Activated T-helper 1 cell treated with anti-CD3 and anti-CD28 coated beads, Interleukin-12 subunit alpha, Interleukin-12 subunit beta, Interleukin-2, Interleukin-4 antibody, amounts not matched to agents 30 ng/mL and 10 ng/mL and 1 ng/mL, durations not matched to agents 14 hours and 24 hours and 36 hours (primary cell): ENCODE results near the gene CRLF2. TPM values are rescaled to one million over a fixed set of nuclear protein-coding genes. Genes with fewer than 3 reads are reported as not detected.
A peak's percentile ranks its signal among the peaks of the same experiment; 100 is the strongest.
"Not testable (repeated sequence)": the region's sequence is repeated elsewhere in the genome, so short reads cannot be mapped to it uniquely, and the experiment has no call there.

Experiments used
- DNase-seq: peaks from one replicate; pipeline ENCODE4 v3.0.0; 2021; ENCODE audit warnings: low spot score
- H3K27ac Mint-ChIP-seq: one replicate; pipeline ENCODE4 v1.8.0; 2021; ENCODE audit warnings: mild to moderate bottlenecking, mixed read lengths
- H3K27me3 Mint-ChIP-seq: one replicate; pipeline ENCODE4 v1.8.0; 2022; ENCODE audit warnings: mild to moderate bottlenecking, moderate library complexity, mixed read lengths; ENCODE audit not compliant: insufficient read depth
- H3K36me3 Mint-ChIP-seq: one replicate; pipeline ENCODE4 v1.8.0; 2021; ENCODE audit warnings: low read depth, mixed read lengths
- H3K4me1 Mint-ChIP-seq: one replicate; pipeline ENCODE4 v1.8.0; 2021; ENCODE audit warnings: low read depth, mixed read lengths
- H3K4me3 Mint-ChIP-seq: one replicate; pipeline ENCODE4 v1.8.0; 2021; ENCODE audit warnings: mild to moderate bottlenecking, moderate library complexity, mixed read lengths
- H3K9me3 Mint-ChIP-seq: one replicate; pipeline ENCODE4 v1.8.0; 2021; ENCODE audit warnings: mixed read lengths
- intact Hi-C: fragments of 100-400 bp; cut with micrococcal nuclease; formaldehyde crosslinking; loops from one replicate; pipeline ENCODE4 v1.15.1; 2024
- total RNA-seq: library from RNA; stranded (reverse); gene quantifications from 2 replicates; pipeline ENCODE4 v1.2.3, GENCODE V29; 2022

Gene CRLF2
- total RNA-seq, 1 donor from 2014 or later: 1.3 TPM

DNA sequence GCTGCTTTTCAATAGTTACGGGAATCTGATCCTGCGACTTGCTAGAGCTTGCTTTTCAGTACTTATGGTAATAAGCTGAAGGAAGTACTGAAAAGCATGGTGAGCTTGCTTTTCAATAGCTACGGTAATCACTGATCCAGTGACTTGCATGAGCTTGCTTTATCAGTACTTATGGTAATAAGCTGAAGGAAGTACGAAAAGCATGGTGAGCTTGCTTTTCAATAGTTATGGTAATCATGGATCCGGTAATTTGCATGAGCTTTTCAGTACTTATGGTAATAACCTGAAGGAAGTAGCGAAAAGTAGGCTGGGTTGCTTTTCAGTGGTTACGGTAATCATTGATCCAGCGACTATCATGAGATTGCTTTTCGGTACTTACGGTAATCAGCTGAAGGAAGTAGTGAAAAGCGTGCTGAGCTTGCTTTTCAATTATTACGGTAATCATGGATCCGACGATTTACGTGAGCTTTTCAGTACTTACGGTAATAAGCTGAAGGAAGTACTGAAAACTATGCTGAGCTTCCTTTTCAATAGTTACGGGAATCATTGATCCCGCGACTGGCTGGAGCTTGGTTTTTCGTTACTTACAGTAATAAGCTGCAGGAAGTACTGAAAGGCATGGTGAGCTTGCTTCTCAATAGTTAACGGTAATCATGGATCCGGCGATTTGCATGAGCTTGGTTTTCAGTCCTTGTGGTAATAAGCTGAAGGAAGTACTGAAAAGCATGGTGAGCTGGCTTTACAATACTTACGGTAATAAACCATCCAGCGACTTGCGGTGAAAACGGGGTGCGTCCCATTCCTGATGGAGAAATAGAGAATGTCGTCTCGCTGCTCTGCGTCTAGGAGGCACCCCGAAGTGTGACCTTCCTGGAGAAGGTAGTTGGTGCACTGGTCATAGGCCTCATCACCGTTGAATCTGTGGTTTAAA lies 6.5 kb downstream of the CRLF2 start:
- Mint-ChIP-seq H3K9me3 (peaks cover 6% of the 10 kb centered on the region), H3K27me3 (peaks cover 1% of the 10 kb centered on the region), H3K36me3 (peaks cover 6% of the 10 kb centered on the region), H3K27ac (no peak overlapping the region), H3K4me1 (peaks cover 31% of the 10 kb centered on the region), H3K4me3 (peak overlapping the region; percentile 57)
- DNase-seq: peak; percentile 32
- intact Hi-C loops: loop anchor here (5.0 to 10.0 kb wide), 4 partner anchors 39 to 1499 kb away; partner anchors contain the start of genes ASMTL and PLCXD1

DNA sequence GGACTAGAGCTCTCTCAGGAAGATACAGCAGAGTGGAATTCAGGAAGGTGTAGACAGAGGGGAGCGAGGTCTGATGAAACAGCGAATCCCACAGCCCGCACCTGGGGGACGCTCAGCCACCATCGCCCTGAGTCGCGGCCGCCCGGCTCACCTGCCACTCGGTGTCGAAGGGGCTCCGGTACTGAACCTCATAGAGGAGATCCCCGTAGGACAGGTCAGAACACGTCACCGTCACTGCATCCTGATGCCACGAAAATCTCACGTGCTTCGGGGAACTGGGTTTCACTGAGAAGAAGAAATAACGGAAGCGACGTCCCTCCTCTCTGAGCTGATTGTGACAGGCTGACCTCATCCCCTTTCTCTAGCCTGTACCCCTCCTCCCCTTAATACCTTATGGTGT lies 10.2 kb downstream of the CRLF2 start:
- H3K4me3 Mint-ChIP-seq: no peak overlapping the region
- H3K36me3 Mint-ChIP-seq: no peaks in the 10 kb centered on the region
- no peak overlapping the region for H3K27ac Mint-ChIP-seq
- intact Hi-C loops: loop anchor here (10.0 kb wide), 1 partner anchor 1503 kb away; no protein-coding TSS in a partner anchor
- H3K9me3 Mint-ChIP-seq: no peaks in the 10 kb centered on the region
- H3K4me1 Mint-ChIP-seq: peaks cover 12% of the 10 kb centered on the region
- DNase-seq: no peak
- H3K27me3 Mint-ChIP-seq: no peaks in the 10 kb centered on the region

DNA sequence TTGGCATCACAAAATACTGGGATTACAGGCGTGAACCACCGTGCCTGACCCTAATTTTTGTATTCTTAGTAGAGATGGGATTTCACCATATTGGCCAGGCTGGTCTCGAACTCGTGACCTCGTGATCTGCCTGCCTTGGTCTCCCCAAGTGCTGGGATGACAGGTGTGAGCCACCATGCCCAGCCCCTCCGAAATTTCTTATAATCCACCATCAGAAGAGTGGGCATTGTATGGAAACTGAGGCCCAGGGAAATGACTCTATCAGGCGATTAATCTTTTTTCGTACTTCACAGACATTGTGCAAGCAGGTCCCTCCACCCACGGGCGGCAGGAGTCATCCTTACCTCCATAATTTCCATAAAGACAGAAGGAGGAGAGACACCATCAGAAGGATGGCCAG lies 16.0 kb downstream of the CRLF2 start:
- intact Hi-C loops: no loop called here
- no peak overlapping the region for H3K4me3 Mint-ChIP-seq
- no peak overlapping the region for H3K27ac Mint-ChIP-seq
- H3K36me3 Mint-ChIP-seq: peaks cover 3% of the 10 kb centered on the region
- no peaks in the 10 kb centered on the region for H3K9me3 Mint-ChIP-seq
- no peak for DNase-seq
- H3K4me1 Mint-ChIP-seq: no peaks in the 10 kb centered on the region
- H3K27me3 Mint-ChIP-seq: no peaks in the 10 kb centered on the region

DNA sequence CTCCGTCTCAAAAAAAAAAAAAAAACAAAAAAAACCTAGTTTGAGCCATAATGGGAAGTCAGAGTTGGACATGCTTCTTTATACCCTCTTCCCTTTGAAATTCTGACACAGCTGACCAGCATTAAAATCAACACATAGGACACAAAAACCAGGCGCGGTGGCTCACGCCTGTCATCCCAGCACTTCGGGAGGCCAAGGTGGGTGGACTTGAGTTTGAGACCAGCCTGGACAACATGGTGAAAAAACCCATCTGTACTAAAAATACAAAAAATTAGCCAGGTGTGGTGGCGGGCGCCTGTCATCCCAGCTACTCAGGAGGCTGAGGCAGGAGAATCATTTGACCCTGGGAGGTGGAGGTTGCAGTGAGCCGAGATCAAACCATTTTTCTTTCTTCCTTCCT lies 20.3 kb downstream of the CRLF2 start:
- DNase-seq, H3K4me3 Mint-ChIP-seq, H3K4me1 Mint-ChIP-seq, H3K36me3 Mint-ChIP-seq, H3K9me3 Mint-ChIP-seq, H3K27me3 Mint-ChIP-seq, H3K27ac Mint-ChIP-seq, intact Hi-C loops: not testable (repeated sequence)

DNA sequence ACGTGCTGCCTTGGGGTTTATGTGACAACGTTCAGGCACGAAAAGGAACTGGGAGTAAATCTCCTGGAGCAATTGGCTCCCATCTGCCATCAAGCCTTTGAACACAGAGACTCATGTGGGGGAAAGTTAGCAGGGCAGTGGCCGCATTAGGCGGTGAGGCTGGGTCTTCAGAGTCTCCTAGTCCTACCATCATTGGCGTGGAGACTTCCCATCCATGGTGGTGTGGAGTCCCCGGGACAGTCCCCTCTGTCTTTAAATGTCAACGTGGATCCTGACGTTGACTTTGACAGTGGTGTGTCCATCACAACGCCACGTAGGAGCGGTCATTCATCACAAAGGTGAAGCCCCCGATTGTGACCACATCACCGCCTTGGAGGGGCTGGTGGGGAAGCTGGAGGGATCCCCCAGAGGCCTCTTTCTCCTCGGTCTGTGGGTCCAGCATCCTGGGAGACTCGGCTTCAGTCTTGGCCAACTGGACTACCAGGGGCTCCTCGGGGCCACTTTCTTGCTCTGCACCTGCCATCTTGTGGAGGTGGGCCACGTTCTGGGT lies 21.8 kb downstream of the CRLF2 start:
- H3K36me3 Mint-ChIP-seq: peaks cover 3% of the 10 kb centered on the region
- no peaks in the 10 kb centered on the region for H3K27me3 Mint-ChIP-seq
- H3K4me3 Mint-ChIP-seq: no peak overlapping the region
- H3K9me3 Mint-ChIP-seq: no peaks in the 10 kb centered on the region
- H3K27ac Mint-ChIP-seq: no peak overlapping the region
- H3K4me1 Mint-ChIP-seq: no peaks in the 10 kb centered on the region
- DNase-seq: no peak
- intact Hi-C loops: no loop called here

DNA sequence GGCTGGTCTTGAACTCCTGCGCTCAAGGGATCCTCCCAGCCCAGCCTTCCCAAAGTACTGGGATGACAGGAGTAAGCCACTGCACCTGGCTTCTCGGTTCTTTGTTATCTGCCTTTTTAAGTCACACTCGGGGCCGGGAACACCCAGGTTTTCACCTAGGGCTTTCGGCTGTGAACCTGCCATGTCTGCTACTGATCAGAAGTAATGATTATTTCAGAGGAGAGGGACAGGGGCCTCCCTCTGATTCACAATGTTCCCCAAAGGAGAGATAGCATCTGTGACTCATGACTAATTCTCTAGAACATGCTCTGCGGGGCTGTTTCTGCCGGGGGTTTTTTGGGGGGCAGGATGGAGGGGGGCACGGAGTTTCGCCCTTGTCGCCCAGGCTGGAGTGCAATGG lies 26.9 kb downstream of the CRLF2 start:
- Mint-ChIP-seq H3K4me3 (no peak overlapping the region), H3K27ac (no peak overlapping the region), H3K4me1 (peaks cover 6% of the 10 kb centered on the region), H3K27me3 (no peaks in the 10 kb centered on the region), H3K36me3 (no peaks in the 10 kb centered on the region), H3K9me3 (no peaks in the 10 kb centered on the region)
- intact Hi-C loops: no loop called here
- no peak for DNase-seq

DNA sequence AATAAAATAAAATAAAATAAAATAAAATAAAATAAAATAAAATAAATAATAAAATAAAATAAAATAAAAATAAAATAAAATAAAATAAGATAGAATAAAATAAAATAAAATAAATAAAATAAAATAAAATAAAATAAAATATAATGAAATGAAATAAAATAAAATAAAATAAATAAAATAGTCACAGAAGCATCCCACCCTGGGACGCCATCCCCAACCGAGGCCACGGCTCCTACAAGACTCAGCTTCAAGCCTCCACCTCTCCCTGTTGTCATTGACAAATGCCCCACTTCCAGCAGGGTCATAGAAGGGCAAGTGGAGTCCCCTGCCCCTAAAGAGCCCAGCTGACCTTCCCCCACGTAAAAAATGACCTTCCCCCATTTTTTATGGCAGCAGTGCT lies 30.2 kb downstream of the CRLF2 start:
- intact Hi-C loops: no loop called here
- Mint-ChIP-seq H3K4me3 (no peak overlapping the region), H3K27ac (no peak overlapping the region), H3K36me3 (no peaks in the 10 kb centered on the region), H3K9me3 (no peaks in the 10 kb centered on the region), H3K27me3 (no peaks in the 10 kb centered on the region), H3K4me1 (peaks cover 6% of the 10 kb centered on the region)
- DNase-seq: no peak

DNA sequence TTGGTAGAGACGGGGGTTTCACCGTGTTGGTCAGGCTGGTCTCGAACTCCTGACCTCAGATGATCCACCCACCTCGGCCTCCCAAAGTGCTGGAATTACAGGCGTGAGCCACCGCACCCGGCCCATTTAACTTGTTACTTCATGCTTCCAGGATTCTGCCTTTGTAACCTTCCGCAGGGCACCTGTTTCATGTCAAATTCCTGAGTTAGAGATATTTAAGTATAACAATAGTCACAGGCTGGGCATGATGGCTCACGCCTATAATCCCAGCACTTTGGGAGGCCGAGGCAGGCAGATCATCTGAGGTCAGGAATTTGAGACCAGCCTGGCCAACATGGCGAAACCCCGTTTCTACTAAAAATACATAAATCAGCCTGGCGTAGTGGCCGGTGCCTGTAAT lies 30.8 kb downstream of the CRLF2 start:
- intact Hi-C loops, H3K4me1 Mint-ChIP-seq, H3K27me3 Mint-ChIP-seq, H3K9me3 Mint-ChIP-seq, DNase-seq, H3K36me3 Mint-ChIP-seq, H3K4me3 Mint-ChIP-seq, H3K27ac Mint-ChIP-seq: not testable (repeated sequence)

DNA sequence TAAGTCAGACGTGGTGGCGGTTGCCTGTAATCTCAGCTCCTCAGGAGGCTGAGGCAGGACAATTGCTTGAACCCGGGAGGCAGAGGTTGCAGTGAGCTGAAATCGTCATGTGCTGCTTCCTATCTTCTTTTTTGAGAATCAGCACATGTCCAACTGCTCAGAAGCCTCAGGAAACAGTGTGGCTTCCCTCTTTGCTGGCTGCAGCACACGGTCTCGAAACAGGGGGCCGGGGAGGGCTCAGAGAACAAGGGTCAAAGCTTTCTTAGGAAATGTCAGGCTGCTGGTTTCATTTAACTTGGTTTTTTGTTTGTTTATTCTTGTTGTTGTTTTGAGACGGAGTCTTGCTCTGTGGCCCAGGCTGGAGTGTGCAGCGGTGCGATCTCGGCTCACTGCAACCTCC lies 31.3 kb downstream of the CRLF2 start:
- DNase-seq: no peak
- Mint-ChIP-seq H3K27me3 (no peaks in the 10 kb centered on the region), H3K36me3 (no peaks in the 10 kb centered on the region), H3K9me3 (no peaks in the 10 kb centered on the region), H3K4me3 (no peak overlapping the region), H3K27ac (no peak overlapping the region), H3K4me1 (peaks cover 6% of the 10 kb centered on the region)
- intact Hi-C loops: no loop called here

DNA sequence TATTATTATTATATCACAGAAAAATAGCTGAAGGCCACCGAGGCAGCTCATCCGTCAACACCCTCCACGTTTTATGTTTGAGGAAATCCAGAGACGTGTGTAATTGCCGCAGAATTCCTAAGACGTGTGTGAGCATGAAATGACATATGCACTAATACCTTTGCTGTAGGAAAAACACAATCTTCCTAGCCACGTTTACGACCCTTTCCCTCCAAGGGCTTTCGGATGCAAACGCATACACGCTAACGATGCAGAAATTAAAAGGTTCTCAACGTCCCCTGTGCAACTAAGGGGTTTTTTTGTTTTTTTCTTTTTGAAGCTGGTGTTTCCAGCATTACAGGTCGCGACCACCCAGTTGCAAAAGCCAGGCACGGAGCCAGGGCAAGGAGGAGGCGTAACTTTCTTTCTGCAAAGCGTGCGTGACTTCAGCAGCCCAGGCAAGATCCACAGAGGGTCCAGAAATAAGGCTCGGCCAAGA lies 33.8 kb downstream of the CRLF2 start:
- Mint-ChIP-seq H3K4me3 (no peak overlapping the region), H3K9me3 (no peaks in the 10 kb centered on the region), H3K27me3 (no peaks in the 10 kb centered on the region), H3K4me1 (no peaks in the 10 kb centered on the region), H3K27ac (no peak overlapping the region), H3K36me3 (no peaks in the 10 kb centered on the region)
- no peak for DNase-seq
- intact Hi-C loops: loop anchor here (5.0 kb wide), 1 partner anchor 606 kb away; no protein-coding TSS in a partner anchor

DNA sequence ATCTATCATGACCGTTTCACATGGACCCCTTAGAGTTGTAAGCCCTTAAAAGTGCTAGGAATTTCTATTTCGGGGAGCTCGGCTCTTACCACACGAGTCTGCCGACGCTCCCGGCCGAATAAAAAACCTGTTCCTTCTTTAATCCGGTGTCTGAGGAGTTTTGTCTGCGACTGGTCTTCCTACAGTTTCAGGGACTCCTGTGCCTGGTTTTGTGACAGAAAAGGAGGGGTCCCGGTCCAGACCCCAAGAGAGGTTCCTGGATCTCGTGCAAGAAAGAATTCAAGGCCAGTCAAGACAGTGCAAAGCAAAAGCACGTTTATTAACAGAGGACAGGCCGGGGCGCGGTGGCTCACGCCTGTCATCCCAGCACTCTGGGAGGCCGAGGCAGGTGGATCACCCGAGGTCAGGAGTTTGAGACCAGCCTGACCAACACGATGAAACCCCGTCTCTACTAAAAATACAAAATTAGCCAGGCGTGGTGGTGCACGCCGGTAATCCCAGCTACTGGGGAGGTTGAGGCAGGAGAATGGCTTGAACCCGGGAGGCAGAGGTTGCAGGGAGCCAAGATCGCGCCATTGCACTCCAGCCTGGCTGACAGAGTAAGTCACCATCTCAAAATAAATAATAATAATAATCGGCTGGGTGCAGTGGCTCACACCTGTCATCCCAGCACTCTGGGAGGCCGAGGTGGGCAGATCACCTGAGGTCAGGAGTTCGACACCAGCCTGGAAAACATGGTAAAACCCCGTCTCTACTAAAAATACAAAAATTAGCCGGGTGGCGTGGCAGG lies 35.7 kb downstream of the CRLF2 start:
- not testable (repeated sequence) for DNase-seq, H3K36me3 Mint-ChIP-seq, H3K9me3 Mint-ChIP-seq, H3K4me1 Mint-ChIP-seq, H3K27me3 Mint-ChIP-seq, H3K4me3 Mint-ChIP-seq, H3K27ac Mint-ChIP-seq
- intact Hi-C loops: loop anchor here (5.0 kb wide), 1 partner anchor 604 kb away; no protein-coding TSS in a partner anchor

DNA sequence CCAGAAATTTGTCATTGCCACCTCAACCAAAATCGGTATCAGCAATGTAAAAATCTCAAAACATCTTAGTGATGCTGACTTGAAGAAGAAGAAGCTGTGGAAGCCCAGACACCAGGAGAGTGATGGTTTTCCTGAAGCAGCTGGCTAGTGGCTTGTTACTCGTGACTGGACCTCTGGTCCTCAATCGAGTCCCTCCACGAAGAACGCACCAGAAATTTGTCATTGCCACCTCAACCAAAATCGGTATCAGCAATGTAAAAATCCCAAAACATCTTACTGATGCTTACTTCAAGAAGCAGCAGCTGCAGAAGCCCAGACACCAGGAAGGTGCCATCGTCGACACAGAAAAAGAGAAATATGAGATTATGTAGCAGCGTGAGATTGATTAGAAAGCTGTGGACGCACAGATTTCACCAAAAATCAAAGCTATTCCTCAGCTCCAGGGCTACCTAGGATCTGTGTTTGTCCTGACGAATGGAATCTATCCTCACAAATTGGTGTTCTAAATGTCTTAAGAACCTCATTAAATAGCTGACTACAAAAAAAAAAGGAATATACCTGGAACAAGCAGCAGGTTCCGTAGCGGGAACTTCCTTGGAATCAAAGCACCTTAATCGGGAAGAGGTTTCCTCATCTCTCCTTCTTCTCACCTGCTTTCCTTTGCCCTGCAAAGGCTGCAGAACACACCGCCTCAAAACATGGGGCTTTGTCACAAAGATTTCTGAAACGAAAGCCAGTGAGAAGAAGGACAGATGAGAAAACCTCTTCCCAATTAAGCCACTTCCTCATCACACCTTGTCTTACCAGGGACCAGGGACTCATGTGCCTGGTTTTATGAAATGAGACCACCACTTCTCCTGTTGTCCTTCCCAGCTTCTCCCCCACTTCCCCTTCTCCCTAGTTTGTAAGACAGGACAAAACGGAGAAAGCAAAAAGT lies 37.6 kb downstream of the CRLF2 start:
- DNase-seq, H3K4me1 Mint-ChIP-seq: not testable (repeated sequence)
- intact Hi-C loops: loop anchor here (5.0 kb wide), 1 partner anchor 603 kb away; no protein-coding TSS in a partner anchor

More for the DNA sequence above, 37.6 kb downstream of the CRLF2 start:
- H3K4me3 Mint-ChIP-seq, H3K9me3 Mint-ChIP-seq, H3K27ac Mint-ChIP-seq, H3K36me3 Mint-ChIP-seq, H3K27me3 Mint-ChIP-seq: not testable (repeated sequence)
